Activated CD4-positive, alpha-beta T cell treated with anti-CD3 and anti-CD28 coated beads for 1 hour (primary cell): ENCODE measurements around the gene COX6A2.
"Not testable (repeated sequence)": the region's sequence is repeated elsewhere in the genome, so short reads cannot be mapped to it uniquely, and the experiment has no call there.

Experiments used
- DNase-seq: peaks from one replicate; pipeline ENCODE4 v3.0.0-alpha.2; 2020

COX6A2 gene

DNA sequence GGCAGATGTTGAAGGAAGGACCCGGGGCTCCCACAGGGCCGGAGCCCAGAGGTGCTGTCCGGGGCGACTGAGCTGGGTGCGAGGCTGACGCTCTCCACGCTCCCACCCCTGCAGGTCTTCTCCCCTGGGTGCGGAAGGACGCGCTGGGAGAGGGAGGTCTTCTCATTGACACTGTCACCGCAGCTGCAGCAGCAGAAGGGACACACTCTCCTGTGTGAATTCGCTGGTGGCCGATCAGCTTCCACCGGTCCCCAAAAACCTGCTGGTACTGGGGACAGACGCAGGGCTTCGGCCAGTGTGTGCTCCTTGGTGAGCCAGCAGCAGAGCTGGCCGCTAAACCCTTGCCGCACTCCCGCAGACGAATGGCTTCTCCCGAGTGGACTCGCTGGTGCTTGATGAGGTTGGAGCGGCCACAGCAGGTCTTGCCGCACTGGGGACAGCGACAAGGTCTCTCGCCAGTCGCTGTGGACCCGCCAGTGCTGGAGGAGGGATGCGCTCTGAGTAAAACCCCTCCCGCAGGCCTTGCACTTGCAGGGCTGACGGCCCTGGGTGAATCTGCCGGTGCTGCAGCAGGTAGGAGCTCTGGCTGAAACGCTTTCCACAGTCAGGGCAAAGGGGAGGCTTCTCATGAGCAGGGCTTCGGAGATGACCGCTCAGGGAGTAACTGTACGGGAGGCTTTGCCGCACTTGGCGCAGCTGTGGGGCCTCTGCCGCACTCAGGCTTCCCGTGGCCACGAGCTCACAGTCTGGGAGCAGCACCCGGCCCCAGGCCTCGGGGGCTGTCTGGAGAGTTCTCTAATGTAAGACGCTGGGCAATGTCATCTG, 8.3 kb upstream of the COX6A2 start:
- no peak for DNase-seq

- no peak for DNase-seq
Observed at GRCh38 chr16:31435341-31436220, 7.4 kb upstream of the COX6A2 start.

- DNase-seq = no peak
Observed at GRCh38 chr16:31430380-31431052, 2.4 kb upstream of the COX6A2 start.

DNA sequence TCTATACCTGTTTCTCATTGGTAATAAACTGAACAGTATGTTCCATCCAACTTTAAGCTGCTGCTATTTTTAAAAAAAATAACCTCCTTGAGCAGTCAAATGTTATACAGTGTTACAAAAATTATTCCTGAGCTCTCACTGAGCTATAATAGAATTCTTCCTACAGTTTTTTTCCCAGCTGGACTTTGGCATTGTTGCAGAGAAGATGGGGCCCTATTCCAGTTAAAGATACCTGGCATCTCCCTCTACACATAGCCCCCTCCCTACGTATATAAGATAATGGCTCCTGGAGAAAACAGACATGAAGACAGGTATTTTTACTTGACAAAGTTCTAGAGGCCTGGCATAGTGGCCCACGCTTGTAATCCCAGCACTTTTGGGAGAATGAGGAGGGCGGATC, 1.6 kb upstream of the COX6A2 start:
- DNase-seq = no peak

GRCh38 chr16:31429314-31429713, 1.2 kb upstream of the COX6A2 start:
- no peak for DNase-seq

GRCh38 chr16:31428638-31429247, 583 bp upstream of the COX6A2 start:
- DNase-seq = no peak

- peak; percentile 63 for DNase-seq
Observed at GRCh38 chr16:31427441-31428278, 500 bp downstream of the COX6A2 start.

GRCh38 chr16:31423801-31424200, 4.4 kb downstream of the COX6A2 start:
- no peak for DNase-seq

DNA sequence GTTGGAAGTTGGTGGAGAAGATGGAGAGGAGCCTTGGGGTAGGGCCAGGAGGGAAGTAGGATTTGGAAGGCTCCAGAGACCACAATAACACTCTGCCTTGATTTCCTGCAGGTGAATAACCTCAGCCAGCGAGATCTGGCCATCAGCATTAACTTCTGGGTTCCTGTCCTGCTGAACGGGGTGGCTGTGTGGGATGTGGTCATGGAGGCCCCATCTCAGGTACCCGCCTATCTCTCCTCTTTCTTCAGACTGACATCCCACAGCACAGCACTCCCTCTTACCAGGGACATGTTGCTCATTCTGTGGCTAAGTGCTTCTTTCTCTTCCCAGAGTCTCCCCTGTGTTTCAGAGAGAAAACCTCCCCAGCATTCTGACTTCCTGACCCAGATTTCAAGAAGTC, 4.9 kb downstream of the COX6A2 start:
- no peak for DNase-seq

- DNase-seq = no peak
Observed at GRCh38 chr16:31421587-31421986, 6.6 kb downstream of the COX6A2 start.

GRCh38 chr16:31420037-31420436, 8.1 kb downstream of the COX6A2 start:
- DNase-seq = no peak

- no peak for DNase-seq
Observed at GRCh38 chr16:31417916-31418315, 10.2 kb downstream of the COX6A2 start.

DNA sequence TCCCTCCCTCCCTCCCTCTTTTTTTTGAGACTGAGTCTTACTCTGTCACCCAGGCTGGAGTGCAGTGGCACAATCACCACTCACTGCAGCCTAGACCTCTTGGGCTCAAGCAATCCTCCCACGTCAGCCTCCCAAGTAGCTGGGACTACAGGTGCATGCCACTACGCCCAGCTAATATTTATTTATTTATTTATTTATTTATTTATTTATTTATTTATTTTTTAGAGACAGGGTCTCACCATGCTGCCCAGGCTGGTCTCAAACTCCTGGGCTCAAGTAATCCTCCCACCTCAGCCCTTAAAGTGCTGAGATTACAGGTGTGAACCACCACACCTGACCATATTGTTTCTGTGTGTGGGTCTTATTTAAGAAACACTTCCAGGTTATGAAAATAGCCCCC, 11.1 kb downstream of the COX6A2 start:
- DNase-seq = not testable (repeated sequence)

- DNase-seq = no peak
Observed at GRCh38 chr16:31416371-31416770, 11.8 kb downstream of the COX6A2 start.

- no peak for DNase-seq
Observed at GRCh38 chr16:31414706-31415105, 13.5 kb downstream of the COX6A2 start.

DNA sequence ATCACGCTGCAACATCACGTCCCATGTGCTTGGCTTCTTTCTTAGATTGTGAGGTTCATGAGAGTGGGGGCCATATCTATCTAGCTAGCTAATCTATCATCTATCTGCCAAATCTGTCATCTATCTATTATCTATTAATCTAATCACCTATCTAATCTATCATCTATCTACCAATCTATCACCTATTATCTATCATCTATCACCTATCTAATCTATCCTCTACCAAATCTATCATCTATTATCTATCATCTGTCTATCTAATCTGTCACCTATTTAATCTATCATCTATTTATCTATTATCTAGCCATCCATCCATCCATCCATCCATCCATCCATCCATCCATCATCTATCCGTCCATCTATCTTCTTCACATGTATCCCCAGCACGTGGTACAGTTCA, 14.2 kb downstream of the COX6A2 start:
- no peak for DNase-seq

DNA sequence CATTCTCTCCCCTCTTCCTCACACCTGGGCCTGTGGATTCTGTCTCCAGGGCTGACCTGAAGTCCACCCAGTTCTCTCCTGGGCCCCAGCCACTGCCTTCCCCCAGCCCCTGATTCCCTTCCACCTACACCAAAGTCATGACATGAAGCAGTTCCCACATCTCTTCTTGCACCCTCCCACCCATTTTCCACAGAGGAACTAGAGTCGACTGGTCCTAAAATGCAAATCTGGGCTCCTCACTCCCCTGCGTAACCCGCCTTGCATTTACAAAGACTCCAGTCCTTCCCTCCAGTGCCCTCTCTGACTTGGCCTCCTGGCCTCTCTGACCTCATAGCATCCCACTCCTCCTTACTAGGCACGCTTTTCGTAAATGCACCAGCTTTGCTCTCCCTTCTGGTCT, 14.8 kb downstream of the COX6A2 start:
- DNase-seq = no peak

- DNase-seq = no peak
Observed at GRCh38 chr16:31412750-31413149, 15.4 kb downstream of the COX6A2 start.

DNA sequence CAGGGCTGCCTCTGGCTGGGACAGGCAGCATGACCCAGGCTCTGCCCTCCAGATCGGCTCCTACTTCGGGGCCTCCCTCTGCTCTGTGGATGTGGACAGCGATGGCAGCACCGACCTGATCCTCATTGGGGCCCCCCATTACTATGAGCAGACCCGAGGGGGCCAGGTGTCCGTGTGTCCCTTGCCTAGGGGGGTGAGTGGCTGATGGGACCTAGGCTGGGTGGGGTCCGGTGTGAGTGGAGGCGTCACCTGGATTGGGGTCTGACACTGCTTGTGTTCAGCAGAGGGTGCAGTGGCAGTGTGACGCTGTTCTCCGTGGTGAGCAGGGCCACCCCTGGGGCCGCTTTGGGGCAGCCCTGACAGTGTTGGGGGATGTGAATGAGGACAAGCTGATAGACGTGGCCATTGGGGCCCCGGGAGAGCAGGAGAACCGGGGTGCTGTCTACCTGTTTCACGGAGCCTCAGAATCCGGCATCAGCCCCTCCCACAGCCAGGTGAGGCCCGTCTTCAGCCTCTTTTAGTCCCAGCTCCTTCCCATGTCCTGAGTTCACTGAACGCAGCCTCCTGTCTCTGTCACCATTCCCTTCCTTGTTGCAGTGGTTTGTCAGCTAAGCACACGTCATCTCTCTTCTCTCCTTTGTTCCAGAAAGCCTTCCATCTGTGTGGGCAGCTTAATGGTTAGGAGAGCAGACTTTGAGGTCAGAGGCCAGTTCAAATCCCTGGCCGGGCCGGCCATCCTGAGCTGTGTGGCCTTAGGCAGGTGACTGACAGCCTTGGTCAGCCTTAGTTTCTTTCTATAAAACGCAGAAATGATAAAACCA, 16.9 kb downstream of the COX6A2 start:
- DNase-seq = no peak

- DNase-seq = no peak
Observed at GRCh38 chr16:31410082-31410481, 18.1 kb downstream of the COX6A2 start.

- DNase-seq = no peak
Observed at GRCh38 chr16:31409433-31409832, 18.7 kb downstream of the COX6A2 start.
